SJSA1 (cell line): ENCODE data around the gene CASR. TPM values are rescaled to one million over a fixed set of nuclear protein-coding genes. Genes with fewer than 3 reads are reported as not detected.

Experiments
- DNase-seq, 2 experiments: peaks; one replicate each; pipeline ENCODE4 v3.0.0-alpha.2; 2015 to 2020; ENCODE audit warnings: low spot score in 2 of 2, low read depth in 1 of 2
- H3K27ac ChIP-seq: fragments of 250-450 bp; sonication (Bioruptor Pico); 2 replicates; pipeline ENCODE4 v1.5.1; 2020; ENCODE audit warnings: mild to moderate bottlenecking, moderate library complexity
- H3K27me3 ChIP-seq: fragments of 250-450 bp; sonication (Bioruptor Pico); replicated peaks from 2 replicates; pipeline ENCODE4 v1.5.1; 2020; ENCODE audit warnings: mild to moderate bottlenecking, moderate library complexity
- H3K36me3 ChIP-seq: fragments of 250-450 bp; sonication (Bioruptor Pico); 2 replicates; pipeline ENCODE4 v1.5.1; 2020; ENCODE audit warnings: mild to moderate bottlenecking
- H3K4me1 ChIP-seq: fragments of 250-450 bp; sonication (Bioruptor Pico); replicated peaks from 2 replicates; pipeline ENCODE4 v1.6.1; 2021; ENCODE audit warnings: mild to moderate bottlenecking
- H3K4me3 ChIP-seq: fragments of 250-450 bp; sonication (Bioruptor Pico); 2 replicates; pipeline ENCODE4 v1.5.1; 2020; ENCODE audit warnings: mild to moderate bottlenecking
- H3K9me3 ChIP-seq: fragments of 250-450 bp; sonication (Bioruptor Pico); replicated peaks from 2 replicates; pipeline ENCODE4 v1.5.1; 2020; ENCODE audit warnings: mild to moderate bottlenecking
- total RNA-seq: library from RNA; depleted of rRNA; stranded (reverse); fragments of >200 nt; shearing (Covaris generic); gene quantifications from 2 replicates; pipeline ENCODE4 v1.2.3, GENCODE V29; 2014

CASR gene
- total RNA-seq, 1 experiment from 2014 or later, result not detected

GRCh38 chr3:122294359-122294758 lies 110.9 kb downstream of the CASR start:
- H3K27me3 ChIP-seq, result no peaks in the 10 kb centered on the region
- no peak overlapping the region for H3K27ac ChIP-seq
- H3K4me3 ChIP-seq, result no peak overlapping the region
- no peaks in the 10 kb centered on the region for H3K36me3 ChIP-seq
- H3K4me1 ChIP-seq, result no peaks in the 10 kb centered on the region
- no peak for DNase-seq
- no peaks in the 10 kb centered on the region for H3K9me3 ChIP-seq

GRCh38 chr3:122295266-122296062 lies 112.0 kb downstream of the CASR start:
- H3K4me1 ChIP-seq, result no peaks in the 10 kb centered on the region
- H3K27me3 ChIP-seq, result no peaks in the 10 kb centered on the region
- no peaks in the 10 kb centered on the region for H3K9me3 ChIP-seq
- no peak overlapping the region for H3K27ac ChIP-seq
- no peaks in the 10 kb centered on the region for H3K36me3 ChIP-seq
- no peak overlapping the region for H3K4me3 ChIP-seq
- DNase-seq, result no peak

GRCh38 chr3:122298239-122298638 lies 114.8 kb downstream of the CASR start:
- no peak for DNase-seq

GRCh38 chr3:122299215-122299614 lies 115.7 kb downstream of the CASR start:
- H3K4me3 ChIP-seq, result no peak overlapping the region
- H3K27ac ChIP-seq, result no peak overlapping the region
- H3K4me1 ChIP-seq, result no peaks in the 10 kb centered on the region
- no peak for DNase-seq
- H3K27me3 ChIP-seq, result no peaks in the 10 kb centered on the region
- no peaks in the 10 kb centered on the region for H3K36me3 ChIP-seq
- no peaks in the 10 kb centered on the region for H3K9me3 ChIP-seq

More at GRCh38 chr3:122298239-122298638, 114.8 kb downstream of the CASR start:
- Histone ChIP-seq H3K36me3 (no peaks in the 10 kb centered on the region), H3K4me3 (no peak overlapping the region), H3K27ac (no peak overlapping the region), H3K9me3 (no peaks in the 10 kb centered on the region), H3K27me3 (no peaks in the 10 kb centered on the region), H3K4me1 (no peaks in the 10 kb centered on the region)

GRCh38 chr3:122299872-122300460 lies 116.5 kb downstream of the CASR start:
- no peaks in the 10 kb centered on the region for H3K4me1 ChIP-seq
- DNase-seq, result no peak
- H3K27ac ChIP-seq, result no peak overlapping the region
- no peaks in the 10 kb centered on the region for H3K36me3 ChIP-seq
- no peaks in the 10 kb centered on the region for H3K9me3 ChIP-seq
- no peak overlapping the region for H3K4me3 ChIP-seq
- no peaks in the 10 kb centered on the region for H3K27me3 ChIP-seq

- no peak for DNase-seq
- H3K27me3 ChIP-seq, result no peaks in the 10 kb centered on the region
- H3K36me3 ChIP-seq, result no peaks in the 10 kb centered on the region
- H3K9me3 ChIP-seq, result no peaks in the 10 kb centered on the region
- H3K4me1 ChIP-seq, result no peaks in the 10 kb centered on the region
- H3K27ac ChIP-seq, result no peak overlapping the region
- no peak overlapping the region for H3K4me3 ChIP-seq
These were observed 117.6 kb downstream of the CASR start for GRCh38 chr3:122301063-122301462.

GRCh38 chr3:122305818-122306621 lies 122.6 kb downstream of the CASR start:
- Histone ChIP-seq H3K27me3 (peaks cover 5% of the 10 kb centered on the region; the same call in 1 of the 2 replicates), H3K9me3 (no peaks in the 10 kb centered on the region), H3K4me3 (no peak overlapping the region), H3K27ac (no peak overlapping the region), H3K36me3 (no peaks in the 10 kb centered on the region), H3K4me1 (no peaks in the 10 kb centered on the region)
- no peak for DNase-seq

GRCh38 chr3:122306622-122306953 lies 123.1 kb downstream of the CASR start:
- DNase-seq, result no peak

GRCh38 chr3:122307094-122307687 lies 123.7 kb downstream of the CASR start:
- no peak for DNase-seq
- Histone ChIP-seq H3K9me3 (no peaks in the 10 kb centered on the region), H3K4me1 (no peaks in the 10 kb centered on the region), H3K27ac (no peak overlapping the region), H3K4me3 (no peak overlapping the region), H3K36me3 (no peaks in the 10 kb centered on the region), H3K27me3 (peaks cover 5% of the 10 kb centered on the region)

More at GRCh38 chr3:122306622-122306953, 123.1 kb downstream of the CASR start:
- Histone ChIP-seq H3K4me3 (no peak overlapping the region), H3K36me3 (no peaks in the 10 kb centered on the region), H3K27ac (no peak overlapping the region), H3K4me1 (no peaks in the 10 kb centered on the region), H3K27me3 (peaks cover 5% of the 10 kb centered on the region), H3K9me3 (no peaks in the 10 kb centered on the region)

GRCh38 chr3:122307976-122308375 lies 124.5 kb downstream of the CASR start:
- no peak overlapping the region for H3K27ac ChIP-seq

GRCh38 chr3:122310361-122310760 lies 126.9 kb downstream of the CASR start:
- Histone ChIP-seq H3K27me3 (peaks cover 5% of the 10 kb centered on the region), H3K9me3 (no peaks in the 10 kb centered on the region), H3K4me3 (no peak overlapping the region), H3K27ac (no peak overlapping the region), H3K36me3 (no peaks in the 10 kb centered on the region), H3K4me1 (no peaks in the 10 kb centered on the region)
- no peak for DNase-seq

More at GRCh38 chr3:122307976-122308375, 124.5 kb downstream of the CASR start:
- H3K4me1 ChIP-seq, result no peaks in the 10 kb centered on the region
- no peaks in the 10 kb centered on the region for H3K36me3 ChIP-seq
- H3K27me3 ChIP-seq, result peaks cover 5% of the 10 kb centered on the region
- H3K9me3 ChIP-seq, result no peaks in the 10 kb centered on the region
- no peak overlapping the region for H3K4me3 ChIP-seq
- DNase-seq, result no peak

- no peaks in the 10 kb centered on the region for H3K4me1 ChIP-seq
- DNase-seq, result no peak
- peaks cover 5% of the 10 kb centered on the region for H3K27me3 ChIP-seq
- H3K9me3 ChIP-seq, result no peaks in the 10 kb centered on the region
- H3K27ac ChIP-seq, result no peak overlapping the region
- no peak overlapping the region for H3K4me3 ChIP-seq
- no peaks in the 10 kb centered on the region for H3K36me3 ChIP-seq
These were observed 129.4 kb downstream of the CASR start for GRCh38 chr3:122312826-122313225.

GRCh38 chr3:122313281-122313680 lies 129.8 kb downstream of the CASR start:
- peaks cover 5% of the 10 kb centered on the region for H3K27me3 ChIP-seq
- H3K4me1 ChIP-seq, result no peaks in the 10 kb centered on the region
- no peak overlapping the region for H3K4me3 ChIP-seq
- no peak overlapping the region for H3K27ac ChIP-seq
- no peak for DNase-seq
- H3K9me3 ChIP-seq, result no peaks in the 10 kb centered on the region
- H3K36me3 ChIP-seq, result no peaks in the 10 kb centered on the region
